Lung (tissue), 12 donors: ENCODE measurements around the gene C6orf15. TPM values are rescaled to one million over a fixed set of nuclear protein-coding genes. Genes with fewer than 3 reads are reported as not detected.

Experiments
- ATAC-seq: fragments of 200-7000 bp; cut with Tn5 transposase; one replicate; pipeline ENCODE4 v1.9.1; 2020; ENCODE audit warnings: moderate number of reproducible peaks; ENCODE audit not compliant: insufficient read depth, low FRiP score
- DNase-seq, 3 donors: peaks; one replicate each; pipeline ENCODE4 v3.0.0-alpha.2; 2013 to 2017
- H3K27ac ChIP-seq, 2 donors: one replicate each; pipeline ENCODE4 v1.5.1; 2013; ENCODE audit warnings: mild to moderate bottlenecking in 2 of 2, moderate library complexity in 2 of 2, control low read depth in 1 of 2, inconsistent platforms in 1 of 2, low read depth in 1 of 2, low read length in 1 of 2
- H3K27me3 ChIP-seq, 3 donors: one replicate each; pipeline ENCODE4 v1.5.1; 2013; ENCODE audit warnings: low read length in 2 of 3; ENCODE audit not compliant: control insufficient read depth in 3 of 3, insufficient read depth in 3 of 3
- H3K36me3 ChIP-seq, 4 donors: one replicate each; pipeline ENCODE4 v1.5.1; 2013; ENCODE audit warnings: low read length in 4 of 4, mild to moderate bottlenecking in 1 of 4, moderate library complexity in 1 of 4; ENCODE audit not compliant: control insufficient read depth in 4 of 4, insufficient read depth in 4 of 4
- H3K4me1 ChIP-seq, 5 donors: one replicate each; pipeline ENCODE4 v1.5.1; 2013; ENCODE audit warnings: low read length in 5 of 5, mild to moderate bottlenecking in 2 of 5, moderate library complexity in 1 of 5; ENCODE audit not compliant: control insufficient read depth in 5 of 5, insufficient read depth in 5 of 5
- H3K4me3 ChIP-seq: one replicate; pipeline ENCODE4 v1.5.1; 2013; ENCODE audit warnings: mild to moderate bottlenecking, control low read depth, moderate library complexity
- H3K9ac ChIP-seq, 2 donors: one replicate each; pipeline ENCODE4 v1.5.1; 2013; ENCODE audit warnings: low read length in 2 of 2, control low read depth in 1 of 2; ENCODE audit not compliant: insufficient read depth in 1 of 2
- H3K9me3 ChIP-seq, 4 donors: one replicate each; pipeline ENCODE4 v1.5.1; 2013; ENCODE audit warnings: low read length in 3 of 4, mild to moderate bottlenecking in 1 of 4, moderate library complexity in 1 of 4; ENCODE audit not compliant: control insufficient read depth in 4 of 4, insufficient read depth in 3 of 4
- WGBS, 2 donors: extraction: QIAGEN DNeasy Blood & Tissue Kit; methylation state at CpG; one replicate each; pipeline ENCODE4 v1.1.7; 2013; 5-methylcytosine and 5-hydroxymethylcytosine counted together
- polyA plus RNA-seq, 2 donors: library from polyadenylated mRNA; stranded (reverse); fragments of 200-250 nt; gene quantifications; one replicate each; pipeline ENCODE4 v1.2.1, GENCODE V29; 2013
- total RNA-seq, 2 donors: library from RNA; depleted of rRNA in 1 of 2; stranded (reverse); fragments of >200 nt in 1 of 2; gene quantifications; one replicate each; pipeline ENCODE4 v1.2.1, GENCODE V29; 2014 to 2021
- TF ChIP-seq, protein P1 (sequence below): IDR thresholded peaks from 2 replicates; pipeline ENCODE4 v1.5.1; 2012; ENCODE audit warnings: mild to moderate bottlenecking; ENCODE audit errors: control extremely low read depth, extremely low read depth
- donor health status: control.
- donor health status: control.
- donor health status: Bipolar disorder and iron deficiency.
- donor health status: healthy.
- donor health status: DM: yes; HTN: yes; CAD: no.

Gene C6orf15
- total and polyA plus RNA-seq, 4 donors: not detected

DNA sequence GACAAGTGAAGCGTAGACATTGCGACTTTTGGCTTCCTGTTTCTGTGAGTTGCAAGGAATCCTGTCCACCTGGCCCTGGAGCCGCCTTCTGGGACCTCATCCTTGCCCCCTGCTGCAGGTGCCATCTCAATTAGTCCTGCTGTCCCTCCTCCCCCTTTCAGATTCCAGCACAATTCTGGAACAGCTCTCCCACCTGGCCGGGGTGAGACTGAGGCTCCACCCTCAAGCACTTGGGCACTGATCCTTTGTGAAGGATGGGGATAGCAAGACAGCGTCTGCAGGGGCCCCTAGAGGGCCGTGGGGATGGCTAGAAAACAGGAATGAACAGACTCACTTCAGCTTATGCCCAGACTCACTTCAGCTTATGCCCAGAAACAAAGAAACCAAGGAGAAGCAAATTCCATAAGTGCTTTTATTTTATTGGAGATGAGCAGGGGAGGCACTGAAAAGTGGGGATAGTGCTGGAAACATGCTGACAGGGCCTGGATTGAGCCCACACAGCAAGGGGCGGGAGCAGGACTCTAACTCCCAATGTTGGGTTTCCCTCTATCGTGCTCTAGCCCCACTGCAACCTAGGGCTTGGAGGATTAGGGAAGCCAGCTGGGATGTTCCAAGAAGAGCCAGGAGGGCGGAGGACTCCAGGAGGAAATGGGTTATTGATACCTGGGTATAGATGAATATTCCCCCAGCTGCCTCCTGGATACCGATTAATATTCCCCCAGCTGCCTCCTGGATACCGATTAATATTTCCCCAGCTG, 1.4 kb downstream of the C6orf15 start:
- Histone ChIP-seq H3K4me3 (no peak overlapping the region), H3K27ac (no peak overlapping the region), H3K27me3 (peaks cover 0 to 11% (median 10%) of the 10 kb centered on the region in 3 donors), H3K36me3 (no peaks in the 10 kb centered on the region), H3K9ac (no peak overlapping the region), H3K9me3 (no peaks in the 10 kb centered on the region), H3K4me1 (peaks cover 0 to 11% (median 0%) of the 10 kb centered on the region in 5 donors)
- ATAC-seq (no peak), DNase-seq (no peak)
- WGBS, 2 donors: 79 to 83% methylated on average over 11 of the region's 11 CpGs
- TF ChIP-seq, protein P1, sequence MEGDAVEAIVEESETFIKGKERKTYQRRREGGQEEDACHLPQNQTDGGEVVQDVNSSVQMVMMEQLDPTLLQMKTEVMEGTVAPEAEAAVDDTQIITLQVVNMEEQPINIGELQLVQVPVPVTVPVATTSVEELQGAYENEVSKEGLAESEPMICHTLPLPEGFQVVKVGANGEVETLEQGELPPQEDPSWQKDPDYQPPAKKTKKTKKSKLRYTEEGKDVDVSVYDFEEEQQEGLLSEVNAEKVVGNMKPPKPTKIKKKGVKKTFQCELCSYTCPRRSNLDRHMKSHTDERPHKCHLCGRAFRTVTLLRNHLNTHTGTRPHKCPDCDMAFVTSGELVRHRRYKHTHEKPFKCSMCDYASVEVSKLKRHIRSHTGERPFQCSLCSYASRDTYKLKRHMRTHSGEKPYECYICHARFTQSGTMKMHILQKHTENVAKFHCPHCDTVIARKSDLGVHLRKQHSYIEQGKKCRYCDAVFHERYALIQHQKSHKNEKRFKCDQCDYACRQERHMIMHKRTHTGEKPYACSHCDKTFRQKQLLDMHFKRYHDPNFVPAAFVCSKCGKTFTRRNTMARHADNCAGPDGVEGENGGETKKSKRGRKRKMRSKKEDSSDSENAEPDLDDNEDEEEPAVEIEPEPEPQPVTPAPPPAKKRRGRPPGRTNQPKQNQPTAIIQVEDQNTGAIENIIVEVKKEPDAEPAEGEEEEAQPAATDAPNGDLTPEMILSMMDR: no peak

- TF ChIP-seq, protein P1: no peak
- Histone ChIP-seq H3K27me3 (peaks cover 0 to 11% (median 10%) of the 10 kb centered on the region in 3 donors), H3K4me3 (no peak overlapping the region), H3K9ac (no peak overlapping the region), H3K9me3 (peaks cover 0 to 2% (median 0%) of the 10 kb centered on the region in 4 donors), H3K36me3 (no peaks in the 10 kb centered on the region), H3K4me1 (peaks cover 0 to 2% (median 0%) of the 10 kb centered on the region in 5 donors), H3K27ac (no peak overlapping the region)
- DNase-seq (no peak), ATAC-seq (no peak)
- WGBS, 2 donors: 64 to 83% methylated on average over 4 of the region's 4 CpGs
These were observed 5.3 kb downstream of the C6orf15 start for GRCh38 chr6:31107052-31107451.

DNA sequence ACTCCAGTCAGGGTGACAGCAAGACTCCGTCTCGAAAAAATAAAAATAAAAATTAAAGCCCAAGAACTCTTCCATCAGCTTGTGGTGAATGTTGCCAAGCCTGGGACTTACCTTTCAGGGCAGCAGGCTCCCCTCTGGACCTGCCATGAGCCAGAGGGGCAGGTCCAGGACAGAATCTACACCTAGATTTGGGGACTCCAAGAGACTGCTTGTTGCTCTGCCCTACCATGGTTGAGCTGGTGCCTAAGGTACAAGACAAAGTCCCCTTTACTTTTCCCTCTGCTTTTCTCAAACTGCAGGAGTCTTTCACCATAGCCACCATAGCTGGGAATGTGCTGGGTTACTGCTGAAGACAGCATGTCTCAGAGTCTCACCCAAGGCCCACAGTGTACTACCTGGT, 9.2 kb downstream of the C6orf15 start:
- 99 to 100% methylated on average over 2 of the region's 2 CpGs for WGBS, 2 donors
- TF ChIP-seq, protein P1: no peak
- ATAC-seq (no peak), DNase-seq (no peak)
- H3K27ac ChIP-seq: no peak overlapping the region
- H3K4me3 ChIP-seq: no peak overlapping the region
- no peak overlapping the region for H3K9ac ChIP-seq
- no peaks in the 10 kb centered on the region for H3K36me3 ChIP-seq
- H3K27me3 ChIP-seq: no peaks in the 10 kb centered on the region
- peaks cover 0 to 2% (median 0%) of the 10 kb centered on the region in 4 donors for H3K9me3 ChIP-seq
- H3K4me1 ChIP-seq: peaks cover 0 to 2% (median 0%) of the 10 kb centered on the region in 5 donors
